ENCODE results near the gene ZBTB7C. TPM values are rescaled to one million over a fixed set of nuclear protein-coding genes. Genes with fewer than 3 reads are reported as not detected.

The ZBTB7C gene
- total and polyA plus RNA-seq, 3 experiments from 2014 or later = 0.13 TPM; not detected in 2

DNA sequence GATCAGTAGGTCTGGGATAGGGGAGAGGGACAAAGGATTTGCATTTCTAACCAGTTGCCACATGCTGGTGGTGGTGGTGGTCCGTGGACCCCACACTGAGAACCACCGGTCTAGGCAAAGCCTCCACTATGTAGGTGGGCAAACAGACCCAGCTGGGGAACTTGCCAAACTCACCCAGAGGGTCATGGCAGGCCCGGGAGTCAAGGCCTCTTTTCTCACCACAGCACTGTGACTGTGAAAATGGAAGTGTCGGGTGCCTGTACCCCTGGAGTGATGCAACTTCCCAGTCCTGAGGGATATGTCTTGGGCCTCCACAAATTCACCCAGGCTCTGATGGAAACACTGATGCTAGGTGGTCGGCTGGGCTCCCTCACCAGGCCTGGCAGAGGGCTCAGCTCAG, 377.5 kb downstream of the ZBTB7C start:
- Mint-ChIP-seq H3K27me3 (peaks cover 3 to 5% of the 10 kb centered on the region in 2 donors), H3K27ac (no peak overlapping the region), H3K4me3 (no peak overlapping the region), H3K36me3 (no peaks in the 10 kb centered on the region), H3K9me3 (no peaks in the 10 kb centered on the region), H3K4me1 (no peaks in the 10 kb centered on the region)
- DNase-seq = no peak
- H3K9me3 ChIP-seq (ENCODE audit: low read length) = no peaks in the 10 kb centered on the region
- ChIA-PET CTCF (no interaction called here), POLR2A (no interaction called here)
- no peak overlapping the region for H3K27ac ChIP-seq (ENCODE audit: low read depth, low read length)
- H3K4me1 ChIP-seq (ENCODE audit: insufficient read depth, low read length) = no peaks in the 10 kb centered on the region
- no peak overlapping the region for H3K4me3 ChIP-seq (ENCODE audit: low read length)
- H3K36me3 ChIP-seq (ENCODE audit: insufficient read depth, low read length) = no peaks in the 10 kb centered on the region
- no peaks in the 10 kb centered on the region for H3K27me3 ChIP-seq (ENCODE audit: insufficient read depth, low read length, poor library complexity, severe bottlenecking)

DNA sequence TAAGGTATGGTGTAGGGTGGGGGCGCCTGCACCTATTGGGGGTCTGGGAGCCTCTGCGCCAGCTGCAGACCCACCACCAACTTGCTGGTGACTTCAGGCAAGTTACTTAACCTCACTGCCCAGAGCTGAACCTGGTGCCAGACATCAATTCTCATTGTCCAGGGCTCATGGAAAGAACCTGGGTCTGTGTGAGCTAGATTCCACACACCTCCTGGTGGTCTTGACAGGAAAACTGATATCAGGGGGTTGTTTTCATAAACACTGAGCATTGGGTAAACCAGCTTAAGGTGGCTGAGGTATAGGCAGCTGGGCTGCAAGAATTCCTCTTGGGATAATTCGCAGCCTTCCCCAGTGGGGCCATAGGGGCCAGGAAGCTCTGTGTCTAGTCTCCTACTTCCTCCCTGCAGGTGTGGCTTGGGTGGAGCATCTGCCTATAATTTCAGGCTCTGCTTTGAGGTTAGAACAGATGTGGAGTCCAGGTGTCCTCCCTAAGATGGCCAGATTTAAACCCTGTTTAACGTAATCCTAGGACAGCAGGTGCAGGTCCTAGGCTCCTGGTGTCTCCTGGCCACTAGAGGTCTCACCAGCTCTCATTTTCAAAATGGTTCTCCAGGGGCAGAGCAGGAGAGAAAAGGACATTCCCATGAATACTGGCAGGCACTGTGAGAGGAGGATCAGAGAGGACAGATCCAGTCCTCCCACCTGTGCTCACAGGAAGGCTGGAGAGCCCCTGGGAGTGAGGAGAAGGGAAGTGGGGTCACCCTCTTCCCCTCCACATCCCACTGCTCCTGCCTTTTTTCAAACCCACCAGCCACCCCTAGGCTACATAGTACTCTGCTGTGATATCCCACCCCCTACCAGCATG, 378.3 kb downstream of the ZBTB7C start:
- POLR2A ChIA-PET = no interaction called here
- Histone ChIP-seq H3K27me3 (ENCODE audit: insufficient read depth, low read length, poor library complexity, severe bottlenecking) (no peaks in the 10 kb centered on the region), H3K9me3 (ENCODE audit: low read length) (no peaks in the 10 kb centered on the region), H3K4me3 (ENCODE audit: low read length) (no peak overlapping the region), H3K36me3 (ENCODE audit: insufficient read depth, low read length) (no peaks in the 10 kb centered on the region), H3K4me1 (ENCODE audit: insufficient read depth, low read length) (no peaks in the 10 kb centered on the region), H3K27ac (ENCODE audit: low read depth, low read length) (no peak overlapping the region)
- H3K27ac Mint-ChIP-seq = no peak overlapping the region
- CTCF ChIA-PET = no interaction called here
- H3K4me1 Mint-ChIP-seq = no peaks in the 10 kb centered on the region
- no peak for DNase-seq
- H3K36me3 Mint-ChIP-seq = no peaks in the 10 kb centered on the region
- peaks cover 2 to 3% of the 10 kb centered on the region in 2 donors for H3K27me3 Mint-ChIP-seq
- no peak overlapping the region for H3K4me3 Mint-ChIP-seq
- H3K9me3 Mint-ChIP-seq = no peaks in the 10 kb centered on the region

DNA sequence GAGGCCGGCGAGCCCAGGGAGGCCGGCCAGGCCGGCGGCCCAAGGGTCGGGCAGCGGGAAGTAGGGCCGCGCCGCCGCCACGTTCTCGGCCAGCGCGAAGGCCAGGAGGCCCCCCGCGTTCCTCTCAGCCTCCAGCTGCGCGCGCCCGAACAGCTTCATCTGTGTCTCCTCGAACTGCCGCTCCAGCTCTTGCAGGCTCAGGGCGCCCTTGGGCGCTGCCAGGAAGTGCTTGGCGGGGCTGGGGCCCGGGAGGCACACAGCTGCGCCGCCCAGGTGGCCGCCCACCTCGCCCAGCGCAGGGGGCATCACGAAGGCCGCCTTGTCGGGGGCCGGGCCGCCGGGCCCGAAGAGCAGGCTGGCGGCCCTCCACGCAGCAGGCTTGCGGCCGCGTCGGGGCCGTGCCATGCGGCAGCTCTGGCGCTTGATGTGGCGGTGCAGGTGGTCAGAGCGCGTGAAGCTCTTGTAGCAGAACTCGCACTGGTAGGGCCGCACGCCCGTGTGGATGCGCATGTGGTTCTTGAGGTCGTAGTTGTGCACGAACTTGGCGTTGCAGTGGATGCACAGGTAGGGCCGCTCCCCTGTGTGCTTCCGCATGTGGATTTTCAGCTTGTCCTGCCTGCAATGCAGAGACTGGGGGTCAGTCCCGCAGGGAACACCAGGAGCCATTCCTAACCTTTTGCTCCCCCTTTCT, 379.7 kb downstream of the ZBTB7C start:
- Mint-ChIP-seq H3K9me3 (no peaks in the 10 kb centered on the region), H3K4me3 (no peak overlapping the region), H3K36me3 (no peaks in the 10 kb centered on the region), H3K27ac (no peak overlapping the region), H3K4me1 (no peaks in the 10 kb centered on the region), H3K27me3 (peaks cover 2 to 17% of the 10 kb centered on the region in 2 donors)
- ChIA-PET POLR2A (no interaction called here), CTCF (interaction anchor here (0.5 kb wide), 1 partner anchor 524 kb away, joined by 3 read pairs; no protein-coding TSS in a partner anchor)
- H3K27ac ChIP-seq (ENCODE audit: low read depth, low read length) = no peak overlapping the region
- H3K9me3 ChIP-seq (ENCODE audit: low read length) = no peaks in the 10 kb centered on the region
- no peak for DNase-seq
- H3K27me3 ChIP-seq (ENCODE audit: insufficient read depth, low read length, poor library complexity, severe bottlenecking) = no peaks in the 10 kb centered on the region
- no peak overlapping the region for H3K4me3 ChIP-seq (ENCODE audit: low read length)
- H3K4me1 ChIP-seq (ENCODE audit: insufficient read depth, low read length) = no peaks in the 10 kb centered on the region
- H3K36me3 ChIP-seq (ENCODE audit: insufficient read depth, low read length) = no peaks in the 10 kb centered on the region

DNA sequence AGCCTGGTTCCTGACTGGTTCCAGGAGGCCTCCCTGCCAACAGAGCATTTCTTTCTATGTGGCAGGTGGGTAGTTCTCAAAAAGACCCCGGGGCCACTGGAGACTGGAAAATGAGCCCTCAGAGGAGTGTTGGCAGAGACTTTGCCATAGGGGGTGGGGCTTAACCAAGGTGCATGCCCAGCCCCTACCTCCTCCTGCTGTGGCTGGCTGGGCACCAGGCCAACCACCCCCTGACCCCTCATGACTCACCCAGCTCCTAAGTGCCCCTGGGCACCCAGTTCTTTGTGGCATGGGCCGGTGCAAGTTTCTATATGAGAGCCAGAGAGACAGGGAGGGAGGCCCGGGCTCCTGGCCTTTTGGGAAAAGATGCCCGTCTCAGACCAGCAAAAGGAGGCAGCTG, 380.5 kb downstream of the ZBTB7C start:
- ChIA-PET POLR2A (no interaction called here), CTCF (interaction anchor here (0.6 kb wide), 1 partner anchor 544 kb away, joined by 3 read pairs; no protein-coding TSS in a partner anchor)
- H3K9me3 Mint-ChIP-seq = no peaks in the 10 kb centered on the region
- no peak overlapping the region for H3K4me3 Mint-ChIP-seq
- no peaks in the 10 kb centered on the region for H3K36me3 Mint-ChIP-seq
- Histone ChIP-seq H3K27ac (ENCODE audit: low read depth, low read length) (no peak overlapping the region), H3K4me3 (ENCODE audit: low read length) (no peak overlapping the region), H3K4me1 (ENCODE audit: insufficient read depth, low read length) (no peaks in the 10 kb centered on the region), H3K9me3 (ENCODE audit: low read length) (no peaks in the 10 kb centered on the region), H3K36me3 (ENCODE audit: insufficient read depth, low read length) (no peaks in the 10 kb centered on the region), H3K27me3 (ENCODE audit: insufficient read depth, low read length, poor library complexity, severe bottlenecking) (no peaks in the 10 kb centered on the region)
- no peak for DNase-seq
- no peaks in the 10 kb centered on the region for H3K4me1 Mint-ChIP-seq
- H3K27me3 Mint-ChIP-seq = peaks cover 5 to 18% of the 10 kb centered on the region in 2 donors
- no peak overlapping the region for H3K27ac Mint-ChIP-seq

DNA sequence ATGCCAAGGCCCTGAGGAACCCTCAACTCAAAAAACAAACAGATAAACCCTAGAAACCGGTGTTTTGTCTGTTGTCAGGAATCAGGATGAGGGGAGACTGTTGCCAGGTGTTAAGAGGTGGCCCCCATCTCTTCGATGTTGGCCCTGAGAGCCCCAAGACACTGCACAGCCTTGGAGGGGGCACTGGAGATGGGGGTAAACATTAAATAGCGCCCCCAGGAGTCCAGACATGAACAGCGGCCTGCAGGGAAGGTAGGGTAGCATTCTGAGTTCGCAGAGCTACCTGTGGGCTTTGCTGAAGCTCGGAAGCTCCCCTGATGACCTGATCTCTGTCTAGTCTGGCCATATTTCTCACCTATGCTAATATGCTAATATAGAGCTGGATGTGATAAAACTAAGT, 381.1 kb downstream of the ZBTB7C start:
- ChIA-PET CTCF (interaction anchor here (0.6 kb wide), 1 partner anchor 543 kb away, joined by 3 read pairs; no protein-coding TSS in a partner anchor), POLR2A (no interaction called here)
- Histone ChIP-seq H3K9me3 (ENCODE audit: low read length) (no peaks in the 10 kb centered on the region), H3K27ac (ENCODE audit: low read depth, low read length) (no peak overlapping the region), H3K27me3 (ENCODE audit: insufficient read depth, low read length, poor library complexity, severe bottlenecking) (no peaks in the 10 kb centered on the region), H3K4me3 (ENCODE audit: low read length) (no peak overlapping the region), H3K4me1 (ENCODE audit: insufficient read depth, low read length) (no peaks in the 10 kb centered on the region), H3K36me3 (ENCODE audit: insufficient read depth, low read length) (no peaks in the 10 kb centered on the region)
- DNase-seq = no peak
- no peaks in the 10 kb centered on the region for H3K36me3 Mint-ChIP-seq
- H3K4me1 Mint-ChIP-seq = no peaks in the 10 kb centered on the region
- H3K9me3 Mint-ChIP-seq = no peaks in the 10 kb centered on the region
- H3K4me3 Mint-ChIP-seq = no peak overlapping the region
- no peak overlapping the region for H3K27ac Mint-ChIP-seq
- peaks cover 7 to 20% of the 10 kb centered on the region in 2 donors for H3K27me3 Mint-ChIP-seq

DNA sequence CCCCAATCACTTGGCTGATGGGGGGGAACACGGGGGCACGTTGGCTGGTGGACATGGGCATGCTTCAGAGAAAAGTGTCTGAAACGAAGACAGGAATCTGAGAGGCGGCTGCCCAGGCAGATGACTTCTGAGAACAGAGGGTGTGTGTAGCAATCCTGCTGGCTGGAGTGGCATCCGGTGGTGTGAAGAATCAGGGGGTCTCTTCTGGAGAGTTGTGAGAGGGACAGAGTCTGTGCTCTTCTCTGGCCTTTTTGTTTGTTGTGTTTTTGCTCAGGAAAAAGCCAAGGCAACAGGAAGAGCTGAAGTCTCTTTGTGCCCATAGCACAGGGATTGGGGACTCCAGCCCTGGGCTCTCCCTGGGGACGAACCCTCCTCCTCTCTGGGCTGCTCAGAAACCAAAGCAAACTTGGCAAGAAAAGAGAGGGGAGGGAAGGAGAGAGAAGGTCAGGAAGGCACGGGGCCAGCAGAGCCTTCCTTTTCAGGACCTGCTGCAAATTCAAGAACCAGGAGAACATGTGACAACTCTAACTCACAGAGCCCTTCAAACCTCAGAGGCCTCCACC, 381.7 kb downstream of the ZBTB7C start:
- Mint-ChIP-seq H3K27me3 (peaks cover 7 to 26% of the 10 kb centered on the region in 2 donors), H3K4me3 (no peak overlapping the region), H3K27ac (peak overlapping the region in 1 of 8 donors; percentile 69), H3K4me1 (peaks cover 0 to 1% (median 0%) of the 10 kb centered on the region in 3 donors), H3K9me3 (no peaks in the 10 kb centered on the region), H3K36me3 (no peaks in the 10 kb centered on the region)
- H3K4me1 ChIP-seq (ENCODE audit: insufficient read depth, low read length) = no peaks in the 10 kb centered on the region
- H3K27ac ChIP-seq (ENCODE audit: low read depth, low read length) = no peak overlapping the region
- ChIA-PET POLR2A (no interaction called here), CTCF (no interaction called here)
- H3K27me3 ChIP-seq (ENCODE audit: insufficient read depth, low read length, poor library complexity, severe bottlenecking) = no peaks in the 10 kb centered on the region
- H3K4me3 ChIP-seq (ENCODE audit: low read length) = no peak overlapping the region
- no peak for DNase-seq
- no peaks in the 10 kb centered on the region for H3K9me3 ChIP-seq (ENCODE audit: low read length)
- H3K36me3 ChIP-seq (ENCODE audit: insufficient read depth, low read length) = no peaks in the 10 kb centered on the region

DNA sequence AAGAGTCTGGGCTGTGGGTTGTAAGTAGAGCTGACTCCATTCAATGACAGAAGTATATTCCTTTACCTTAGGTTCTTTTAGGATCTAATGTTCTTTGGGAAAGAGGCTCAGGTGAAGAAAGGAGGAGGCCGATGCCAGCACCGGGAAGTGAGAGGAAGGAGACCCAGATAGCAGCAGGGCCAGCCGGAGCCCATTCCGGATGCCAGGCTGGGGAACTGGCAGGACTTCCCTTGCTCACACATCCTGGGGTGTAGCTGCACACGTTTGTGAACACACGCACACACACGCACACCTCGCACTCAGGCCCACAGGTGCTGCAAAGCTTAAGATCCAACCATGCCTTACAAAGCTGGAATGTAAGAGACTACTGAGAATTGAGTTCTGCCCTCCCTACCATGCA, 383.0 kb downstream of the ZBTB7C start:
- H3K27ac Mint-ChIP-seq = no peak overlapping the region
- Histone ChIP-seq H3K27ac (ENCODE audit: low read depth, low read length) (no peak overlapping the region), H3K4me1 (ENCODE audit: insufficient read depth, low read length) (no peaks in the 10 kb centered on the region), H3K36me3 (ENCODE audit: insufficient read depth, low read length) (no peaks in the 10 kb centered on the region), H3K9me3 (ENCODE audit: low read length) (no peaks in the 10 kb centered on the region), H3K4me3 (ENCODE audit: low read length) (no peak overlapping the region), H3K27me3 (ENCODE audit: insufficient read depth, low read length, poor library complexity, severe bottlenecking) (no peaks in the 10 kb centered on the region)
- H3K4me1 Mint-ChIP-seq = peaks cover 0 to 3% (median 0%) of the 10 kb centered on the region in 3 donors
- peaks cover 7 to 33% of the 10 kb centered on the region in 2 donors for H3K27me3 Mint-ChIP-seq
- POLR2A ChIA-PET = no interaction called here
- H3K9me3 Mint-ChIP-seq = no peaks in the 10 kb centered on the region
- CTCF ChIA-PET = no interaction called here
- no peak for DNase-seq
- no peak overlapping the region for H3K4me3 Mint-ChIP-seq
- no peaks in the 10 kb centered on the region for H3K36me3 Mint-ChIP-seq
